Fibroblast of villous mesenchyme (primary cell): ENCODE results near the gene C1QL2. TPM values are rescaled to one million over a fixed set of nuclear protein-coding genes. Genes with fewer than 3 reads are reported as not detected.

Experiments
- DNase-seq: peaks from one replicate; pipeline ENCODE4 v3.0.0-alpha.2; 2010; ENCODE audit warnings: low read depth
- H3K4me3 ChIP-seq: 2 replicates; pipeline ENCODE4 v1.5.1; 2011; ENCODE audit warnings: low read depth, mild to moderate bottlenecking, low read length
- total RNA-seq: library from RNA; depleted of rRNA; stranded (reverse); fragments of >200 nt; gene quantifications from 2 replicates; pipeline ENCODE4 v1.2.3, GENCODE V29; 2012
- TF ChIP-seq, protein P1 (sequence below): IDR thresholded peaks from 2 replicates; pipeline ENCODE4 v1.5.1; 2012; ENCODE audit warnings: low read depth, mild to moderate bottlenecking, low read length; ENCODE audit not compliant: insufficient read depth

C1QL2 gene
- total RNA-seq, 1 donor: not detected

DNA sequence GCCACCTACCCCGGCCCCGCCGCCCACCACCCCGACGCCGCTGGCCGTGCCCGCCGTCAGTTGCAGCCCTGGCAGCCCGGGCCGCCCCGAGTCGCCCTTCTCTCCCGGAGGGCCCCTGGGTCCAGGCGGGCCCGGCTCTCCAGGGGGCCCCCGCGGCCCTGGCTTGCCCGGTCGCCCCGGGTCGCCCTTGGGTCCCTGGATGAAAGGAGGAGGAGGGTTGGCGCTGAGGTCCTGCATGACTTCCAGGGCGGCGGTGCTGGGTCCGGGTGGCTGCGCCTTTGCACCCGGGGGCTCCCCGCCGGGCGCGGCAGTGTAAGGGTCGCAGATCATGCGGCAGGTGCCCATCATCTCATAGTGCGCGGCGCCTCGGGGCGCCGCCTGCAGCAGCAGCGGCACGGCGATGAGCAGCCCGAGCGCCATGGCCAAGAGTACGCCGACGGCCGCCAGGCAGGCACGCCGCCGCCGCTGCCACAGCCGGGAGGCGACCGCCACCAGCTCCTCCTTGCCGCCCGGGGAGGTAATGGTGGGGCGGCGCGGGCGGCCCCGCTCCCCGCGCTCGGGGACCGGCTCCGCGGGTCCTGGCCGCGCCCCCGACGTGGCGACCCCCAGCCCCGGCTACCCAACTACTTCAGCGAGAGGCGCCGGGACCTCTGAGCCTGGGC is 570 bp downstream of the C1QL2 start:
- TF ChIP-seq, protein P1, sequence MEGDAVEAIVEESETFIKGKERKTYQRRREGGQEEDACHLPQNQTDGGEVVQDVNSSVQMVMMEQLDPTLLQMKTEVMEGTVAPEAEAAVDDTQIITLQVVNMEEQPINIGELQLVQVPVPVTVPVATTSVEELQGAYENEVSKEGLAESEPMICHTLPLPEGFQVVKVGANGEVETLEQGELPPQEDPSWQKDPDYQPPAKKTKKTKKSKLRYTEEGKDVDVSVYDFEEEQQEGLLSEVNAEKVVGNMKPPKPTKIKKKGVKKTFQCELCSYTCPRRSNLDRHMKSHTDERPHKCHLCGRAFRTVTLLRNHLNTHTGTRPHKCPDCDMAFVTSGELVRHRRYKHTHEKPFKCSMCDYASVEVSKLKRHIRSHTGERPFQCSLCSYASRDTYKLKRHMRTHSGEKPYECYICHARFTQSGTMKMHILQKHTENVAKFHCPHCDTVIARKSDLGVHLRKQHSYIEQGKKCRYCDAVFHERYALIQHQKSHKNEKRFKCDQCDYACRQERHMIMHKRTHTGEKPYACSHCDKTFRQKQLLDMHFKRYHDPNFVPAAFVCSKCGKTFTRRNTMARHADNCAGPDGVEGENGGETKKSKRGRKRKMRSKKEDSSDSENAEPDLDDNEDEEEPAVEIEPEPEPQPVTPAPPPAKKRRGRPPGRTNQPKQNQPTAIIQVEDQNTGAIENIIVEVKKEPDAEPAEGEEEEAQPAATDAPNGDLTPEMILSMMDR: no peak
- H3K4me3 ChIP-seq: no peak overlapping the region
- no peak for DNase-seq

DNA sequence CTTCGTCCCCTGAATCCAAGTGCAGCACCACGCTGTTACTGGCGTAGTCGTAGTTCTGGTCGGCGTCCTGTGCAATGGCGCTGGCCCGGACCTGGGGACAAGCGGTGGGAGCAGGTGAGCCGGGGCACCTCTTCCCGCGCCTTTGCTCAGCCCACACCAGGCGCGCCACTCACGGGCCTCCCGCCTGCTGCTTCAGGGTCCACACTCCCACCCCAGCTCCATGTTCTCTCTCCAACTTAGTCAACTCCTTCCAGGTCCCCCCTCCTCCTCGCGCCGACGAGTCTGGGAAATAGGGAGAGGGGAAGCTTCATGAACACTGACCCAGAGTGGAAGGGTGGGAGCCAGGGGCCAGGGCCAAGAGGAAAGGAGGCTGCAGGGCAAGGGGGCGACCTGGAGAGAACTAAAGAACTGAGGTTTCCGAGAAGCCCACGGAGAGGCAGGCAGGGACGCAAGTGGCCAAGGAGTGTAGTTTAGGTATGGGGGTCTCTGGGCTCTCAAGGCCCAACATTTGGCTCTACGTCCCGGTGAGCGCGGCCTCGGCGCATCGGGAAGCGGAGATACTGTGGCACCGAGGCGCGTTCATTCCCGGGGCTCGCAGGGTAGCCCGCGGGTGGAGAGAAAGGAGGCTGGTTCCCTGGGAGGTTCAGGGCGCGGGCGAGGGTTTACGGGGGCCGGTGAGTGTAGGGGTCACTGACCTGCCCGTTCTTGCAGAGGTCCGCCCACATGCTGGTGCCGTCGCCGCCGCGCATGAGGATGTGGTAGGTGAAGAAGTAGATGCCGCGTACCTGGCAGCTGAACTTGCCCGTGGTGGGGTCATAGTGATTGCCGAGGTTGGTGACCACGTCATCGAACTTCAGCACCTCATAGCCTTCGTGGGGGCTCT is 1.4 kb downstream of the C1QL2 start:
- DNase-seq: no peak
- TF ChIP-seq, protein P1: no peak
- H3K4me3 ChIP-seq: no peak overlapping the region

DNA sequence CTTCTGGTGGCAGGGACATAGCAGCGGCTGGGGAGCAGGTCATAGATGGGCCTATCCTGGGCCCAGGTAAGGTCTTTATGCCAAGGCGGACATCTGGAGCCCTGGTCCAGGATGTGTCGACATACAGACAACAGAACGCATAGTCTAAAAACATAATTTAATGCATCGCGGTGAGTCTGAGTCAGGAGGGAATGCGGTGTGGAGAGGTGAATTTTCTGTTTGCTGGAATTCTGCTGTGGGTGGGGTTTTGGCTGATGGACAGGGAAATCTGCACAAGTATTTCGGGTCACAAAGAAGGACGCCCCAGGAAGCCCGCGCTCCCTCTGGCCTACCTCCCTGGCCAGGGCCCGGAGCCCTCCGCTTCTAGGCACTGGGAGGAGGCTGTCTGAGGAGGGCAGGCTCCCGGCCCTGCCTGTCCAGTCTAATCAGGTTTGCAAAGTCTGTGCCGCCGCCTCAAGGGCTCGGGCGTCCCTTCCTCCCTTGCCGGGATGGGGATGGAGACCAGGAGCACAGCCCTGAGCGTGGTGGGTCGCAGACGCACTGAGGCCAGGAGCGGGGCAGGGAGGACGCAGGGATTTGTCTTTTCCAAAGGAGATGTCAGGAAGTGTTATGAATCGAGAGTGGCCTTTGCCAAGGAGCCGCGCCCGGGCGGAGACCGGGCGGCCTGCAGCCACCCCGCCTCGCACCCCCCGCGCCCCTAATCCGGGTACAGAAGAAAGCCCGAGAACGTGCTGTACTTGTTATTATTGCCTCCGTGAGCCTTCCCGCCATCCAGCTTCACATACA is 2.3 kb downstream of the C1QL2 start:
- TF ChIP-seq, protein P1: no peak
- no peak for DNase-seq
- no peak overlapping the region for H3K4me3 ChIP-seq

DNA sequence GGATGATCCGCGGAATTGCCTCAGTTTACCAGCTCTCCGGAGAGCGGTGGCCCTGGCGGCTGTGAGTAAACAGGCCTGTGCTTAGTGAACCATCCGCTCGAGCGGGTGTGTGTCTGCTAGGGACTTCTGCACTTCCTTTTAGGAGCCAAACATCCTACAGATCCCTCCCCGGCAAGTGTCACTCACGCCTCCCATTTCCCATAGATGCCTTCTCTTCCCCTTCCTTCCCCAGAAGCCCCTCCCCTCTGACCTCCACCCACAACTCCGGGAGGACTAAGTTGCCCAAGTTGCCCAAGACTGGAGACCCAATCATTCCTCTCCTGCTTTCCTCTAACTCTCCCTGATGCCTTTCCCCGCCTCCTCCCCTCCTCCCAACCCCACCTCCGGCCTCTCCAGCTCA is 2.9 kb downstream of the C1QL2 start:
- DNase-seq: no peak
- H3K4me3 ChIP-seq: no peak overlapping the region
- TF ChIP-seq, protein P1: no peak

DNA sequence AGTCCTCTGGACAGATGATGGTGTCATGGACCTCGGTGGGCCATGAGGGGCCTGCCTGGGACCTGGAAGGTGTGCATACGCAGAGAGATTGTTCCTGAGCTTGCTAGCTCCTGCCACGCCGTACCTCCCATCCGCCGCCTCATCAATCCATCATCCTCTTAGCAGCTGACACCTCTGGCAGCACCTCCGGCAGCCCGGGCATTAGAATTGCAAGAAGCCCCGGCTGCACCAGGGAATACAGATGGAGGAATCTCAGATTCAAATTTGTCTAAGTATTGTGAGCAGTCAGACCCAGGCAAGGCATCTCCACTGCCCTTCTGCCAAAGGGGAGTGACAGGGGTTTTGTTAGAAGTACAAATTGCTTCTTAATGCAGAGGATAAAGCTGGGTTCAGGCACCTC is 4.5 kb downstream of the C1QL2 start:
- TF ChIP-seq, protein P1: no peak
- H3K4me3 ChIP-seq: no peak overlapping the region
- DNase-seq: no peak

DNA sequence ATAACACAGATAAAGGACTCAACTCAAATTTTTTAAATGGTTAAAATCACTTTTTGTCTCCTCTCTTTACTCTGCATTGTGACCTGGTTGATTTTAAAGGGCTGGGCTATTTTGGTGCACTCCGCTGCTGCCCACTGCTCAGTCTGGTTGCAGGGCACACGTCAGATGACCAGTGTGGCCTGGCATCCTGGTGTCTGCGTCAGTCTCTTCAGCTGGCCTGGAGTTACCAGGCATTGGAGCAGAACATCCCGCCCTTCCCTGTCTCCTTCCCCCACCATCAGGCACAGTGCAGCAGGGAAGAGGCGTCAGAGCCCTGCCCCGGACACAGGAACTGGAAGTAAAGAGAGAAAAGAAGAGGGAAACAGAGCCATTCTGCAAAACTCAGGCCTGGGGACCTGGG is 8.9 kb downstream of the C1QL2 start:
- no peak for DNase-seq
- TF ChIP-seq, protein P1: no peak
- H3K4me3 ChIP-seq: no peak overlapping the region
